ENCODE measurements around the gene ENPP5. TPM values are rescaled to one million over a fixed set of nuclear protein-coding genes. Genes with fewer than 3 reads are reported as not detected.
"Not testable (repeated sequence)": the region's sequence is repeated elsewhere in the genome, so short reads cannot be mapped to it uniquely, and the experiment has no call there.

Gene ENPP5
- total RNA-seq, 1 experiment from 2014 or later = not detected

GRCh38 chr6:46136831-46137230 is 33.9 kb downstream of the ENPP5 start:
- DNase-seq = no peak
- H3K27me3 ChIP-seq = no peaks in the 10 kb centered on the region
- no peaks in the 10 kb centered on the region for H3K36me3 ChIP-seq
- H3K9me3 ChIP-seq (replicated peaks) = no peaks in the 10 kb centered on the region; the same call in 1 of the 2 replicates
- H3K27ac ChIP-seq = no peak overlapping the region
- no peaks in the 10 kb centered on the region for H3K4me1 ChIP-seq
- no peak overlapping the region for H3K4me3 ChIP-seq

GRCh38 chr6:46135176-46135575 is 35.6 kb downstream of the ENPP5 start:
- Histone ChIP-seq H3K9me3 (replicated peaks) (no peaks in the 10 kb centered on the region; the same call in 1 of the 2 replicates), H3K4me1 (no peaks in the 10 kb centered on the region), H3K36me3 (no peaks in the 10 kb centered on the region), H3K27me3 (no peaks in the 10 kb centered on the region), H3K27ac (no peak overlapping the region), H3K4me3 (no peak overlapping the region)
- no peak for DNase-seq

GRCh38 chr6:46134216-46134615 is 36.6 kb downstream of the ENPP5 start:
- H3K36me3 ChIP-seq = no peaks in the 10 kb centered on the region
- H3K27ac ChIP-seq = no peak overlapping the region
- H3K4me1 ChIP-seq = no peaks in the 10 kb centered on the region
- no peaks in the 10 kb centered on the region; the same call in 1 of the 2 replicates for H3K9me3 ChIP-seq (replicated peaks)
- H3K27me3 ChIP-seq = no peaks in the 10 kb centered on the region
- no peak overlapping the region for H3K4me3 ChIP-seq
- DNase-seq = no peak

- not testable (repeated sequence) for H3K4me3 ChIP-seq; H3K27ac ChIP-seq; H3K9me3 ChIP-seq (replicated peaks); H3K36me3 ChIP-seq; H3K27me3 ChIP-seq; DNase-seq; H3K4me1 ChIP-seq
Observed at GRCh38 chr6:46131291-46131690, 39.5 kb downstream of the ENPP5 start.

- no peak overlapping the region for H3K4me3 ChIP-seq
- H3K27ac ChIP-seq = no peak overlapping the region
- H3K4me1 ChIP-seq = no peaks in the 10 kb centered on the region
- no peaks in the 10 kb centered on the region for H3K9me3 ChIP-seq (replicated peaks)
- H3K36me3 ChIP-seq = no peaks in the 10 kb centered on the region
- no peaks in the 10 kb centered on the region for H3K27me3 ChIP-seq
- DNase-seq = no peak
Observed at GRCh38 chr6:46130666-46131065, 40.1 kb downstream of the ENPP5 start.

- Histone ChIP-seq H3K27me3 (no peaks in the 10 kb centered on the region), H3K4me3 (no peak within 1 kb of the TSS), H3K27ac (no peak within 1 kb of the TSS), H3K4me1 (no peaks in the 10 kb centered on the region), H3K9me3 (replicated peaks) (no peaks in the 10 kb centered on the region), H3K36me3 (no peaks in the 10 kb centered on the region)
- DNase-seq = peak; percentile 6 to 33
Observed at GRCh38 chr6:46129629-46130511, 40.9 kb downstream of the ENPP5 start, which contains the start of gene ENPP4. Gene ENPP4, plus strand, starts transcription at chr6:46129989. Its CDS starts 9,595 bp downstream, at chr6:46139584.

- Histone ChIP-seq H3K27ac (no peak overlapping the region), H3K4me3 (no peak overlapping the region), H3K27me3 (no peaks in the 10 kb centered on the region), H3K36me3 (no peaks in the 10 kb centered on the region), H3K4me1 (no peaks in the 10 kb centered on the region), H3K9me3 (replicated peaks) (no peaks in the 10 kb centered on the region)
- no peak for DNase-seq
Observed at GRCh38 chr6:46129291-46129628, 41.5 kb downstream of the ENPP5 start.

GRCh38 chr6:46128476-46128875 is 42.3 kb downstream of the ENPP5 start:
- H3K27me3 ChIP-seq = no peaks in the 10 kb centered on the region
- H3K36me3 ChIP-seq = no peaks in the 10 kb centered on the region
- no peak overlapping the region for H3K4me3 ChIP-seq
- H3K4me1 ChIP-seq = no peaks in the 10 kb centered on the region
- H3K9me3 ChIP-seq (replicated peaks) = no peaks in the 10 kb centered on the region
- no peak for DNase-seq
- H3K27ac ChIP-seq = no peak overlapping the region

- H3K27ac ChIP-seq = not testable (repeated sequence)
Observed at GRCh38 chr6:46119679-46120078, 51.1 kb downstream of the ENPP5 start.

GRCh38 chr6:46118836-46119235 is 51.9 kb downstream of the ENPP5 start:
- Histone ChIP-seq H3K27me3 (no peaks in the 10 kb centered on the region), H3K4me3 (no peak overlapping the region), H3K4me1 (no peaks in the 10 kb centered on the region), H3K9me3 (replicated peaks) (no peaks in the 10 kb centered on the region), H3K27ac (no peak overlapping the region), H3K36me3 (no peaks in the 10 kb centered on the region)
- no peak for DNase-seq

More at GRCh38 chr6:46119679-46120078, 51.1 kb downstream of the ENPP5 start:
- H3K36me3 ChIP-seq; H3K9me3 ChIP-seq (replicated peaks); H3K4me1 ChIP-seq; H3K4me3 ChIP-seq; H3K27me3 ChIP-seq; DNase-seq: not testable (repeated sequence)

GRCh38 chr6:46118157-46118556 is 52.6 kb downstream of the ENPP5 start:
- DNase-seq = no peak
- H3K27ac ChIP-seq = no peak overlapping the region
- no peaks in the 10 kb centered on the region for H3K9me3 ChIP-seq (replicated peaks)
- H3K4me3 ChIP-seq = no peak overlapping the region
- H3K27me3 ChIP-seq = no peaks in the 10 kb centered on the region
- no peaks in the 10 kb centered on the region for H3K4me1 ChIP-seq
- no peaks in the 10 kb centered on the region for H3K36me3 ChIP-seq

GRCh38 chr6:46116289-46116688 is 54.5 kb downstream of the ENPP5 start:
- no peak for DNase-seq
- Histone ChIP-seq H3K27me3 (no peaks in the 10 kb centered on the region), H3K36me3 (no peaks in the 10 kb centered on the region), H3K9me3 (replicated peaks) (no peaks in the 10 kb centered on the region), H3K27ac (no peak overlapping the region), H3K4me3 (no peak overlapping the region), H3K4me1 (no peaks in the 10 kb centered on the region)

GRCh38 chr6:46115634-46116033 is 55.1 kb downstream of the ENPP5 start:
- H3K9me3 ChIP-seq (replicated peaks) = no peaks in the 10 kb centered on the region
- no peaks in the 10 kb centered on the region for H3K4me1 ChIP-seq
- no peak overlapping the region for H3K27ac ChIP-seq
- H3K4me3 ChIP-seq = no peak overlapping the region
- H3K36me3 ChIP-seq = no peaks in the 10 kb centered on the region
- DNase-seq = no peak
- H3K27me3 ChIP-seq = no peaks in the 10 kb centered on the region

GRCh38 chr6:46113370-46113769 is 57.4 kb downstream of the ENPP5 start:
- no peak overlapping the region for H3K4me3 ChIP-seq
- H3K27ac ChIP-seq = no peak overlapping the region
- H3K4me1 ChIP-seq = no peaks in the 10 kb centered on the region
- no peaks in the 10 kb centered on the region for H3K9me3 ChIP-seq (replicated peaks)
- DNase-seq = no peak
- H3K27me3 ChIP-seq = no peaks in the 10 kb centered on the region
- H3K36me3 ChIP-seq = no peaks in the 10 kb centered on the region
